IMR-90 (cell line): Measurements from ENCODE around the gene GLRA3. TPM values are rescaled to one million over a fixed set of nuclear protein-coding genes. Genes with fewer than 3 reads are reported as not detected.

Source experiments
- ATAC-seq: fragments of 200-7000 bp; cut with Tn5 transposase; 2 replicates; pipeline ENCODE4 v1.9.1; 2020; ENCODE audit warnings: low read depth, mild to moderate bottlenecking, moderate library complexity
- BruUV-seq: library from RNA; stranded (reverse); fragments of 400-500 nt; replicated peaks from 2 replicates; lab custom pipeline; 2021; lab: Mats Ljungman, UMichigan
- CTCF ChIA-PET: fragments of 300-600 bp; formaldehyde crosslinking; extraction: SDS; loops from one replicate; lab custom pipeline; 2021; ENCODE audit warnings: antibody characterized with exemption; lab: Yijun Ruan, JAX
- POLR2A ChIA-PET: fragments of 300-600 bp; sonication (Branson Sonifier 250); formaldehyde crosslinking; loops from one replicate; lab custom pipeline; 2022; ENCODE audit warnings: antibody characterized with exemption; ENCODE audit not compliant: unreplicated experiment; lab: Charles Lee
- DNase-seq: peaks from one replicate; pipeline ENCODE4 v3.0.0; 2013
- H2AFZ ChIP-seq: replicated peaks from 2 replicates; pipeline ENCODE3; 2013; ENCODE audit warnings: low read length, mild to moderate bottlenecking; ENCODE audit not compliant: poor library complexity
- H2AK5ac ChIP-seq: 2 replicates; pipeline ENCODE4 v1.6.1; 2013; ENCODE audit warnings: low read depth, low read length, inconsistent platforms
- H2AK9ac ChIP-seq: replicated peaks from 2 replicates; pipeline ENCODE3; 2013; ENCODE audit warnings: mild to moderate bottlenecking, low read depth, low read length, moderate library complexity; ENCODE audit not compliant: poor library complexity
- H2BK120ac ChIP-seq: 2 replicates; pipeline ENCODE4 v1.6.1; 2013; ENCODE audit warnings: low read depth, low read length, inconsistent platforms
- H2BK15ac ChIP-seq: 3 replicates; pipeline ENCODE4 v1.6.1; 2013; ENCODE audit warnings: low read depth, low read length, inconsistent platforms
- H2BK20ac ChIP-seq: 2 replicates; pipeline ENCODE4 v1.6.1; 2013; ENCODE audit warnings: low read depth, mild to moderate bottlenecking, inconsistent platforms, low read length, moderate library complexity
- H2BK5ac ChIP-seq: 2 replicates; pipeline ENCODE4 v1.6.1; 2013; ENCODE audit warnings: mild to moderate bottlenecking, low read depth, low read length, inconsistent platforms; ENCODE audit not compliant: poor library complexity, severe bottlenecking
- H3K14ac ChIP-seq: replicated peaks from 2 replicates; pipeline ENCODE4 v1.6.1; 2013; ENCODE audit warnings: low read depth, low read length, inconsistent platforms
- H3K18ac ChIP-seq: 2 replicates; pipeline ENCODE4 v1.6.1; 2013; ENCODE audit warnings: low read depth, low read length, control low read depth
- H3K23ac ChIP-seq: 2 replicates; pipeline ENCODE4 v1.6.1; 2013; ENCODE audit warnings: low read depth, low read length, inconsistent platforms
- H3K27ac ChIP-seq: 2 replicates; pipeline ENCODE4 v1.5.1; 2013; ENCODE audit warnings: mild to moderate bottlenecking, control low read depth, low read length; ENCODE audit not compliant: insufficient read depth
- H3K27me3 ChIP-seq: 2 replicates; pipeline ENCODE4 v1.6.1; 2013; ENCODE audit warnings: low read length; ENCODE audit not compliant: control insufficient read depth, insufficient read depth
- H3K36me3 ChIP-seq: 2 replicates; pipeline ENCODE4 v1.6.1; 2013; ENCODE audit warnings: low read length, mixed read lengths; ENCODE audit not compliant: control insufficient read depth, insufficient read depth
- H3K4ac ChIP-seq: 2 replicates; pipeline ENCODE4 v1.6.1; 2013; ENCODE audit warnings: low read depth, low read length, inconsistent platforms
- H3K4me1 ChIP-seq: 2 replicates; pipeline ENCODE4 v1.6.1; 2013; ENCODE audit warnings: low read length, mixed read lengths; ENCODE audit not compliant: control insufficient read depth, insufficient read depth
- H3K4me2 ChIP-seq: 2 replicates; pipeline ENCODE4 v1.6.1; 2013; ENCODE audit warnings: low read depth, mild to moderate bottlenecking, control low read depth, low read length, moderate library complexity
- H3K4me3 ChIP-seq: 2 replicates; pipeline ENCODE4 v1.5.1; 2013; ENCODE audit warnings: low read depth, mild to moderate bottlenecking, control low read depth, low read length, moderate library complexity; ENCODE audit not compliant: insufficient read depth
- H3K56ac ChIP-seq: 2 replicates; pipeline ENCODE4 v1.6.1; 2013; ENCODE audit warnings: low read length, inconsistent platforms; ENCODE audit not compliant: insufficient read depth; ENCODE audit errors: extremely low read depth
- H3K79me1 ChIP-seq, 2 experiments: 2 replicates each; pipeline ENCODE4 v1.6.1; 2013; ENCODE audit warnings: low read length in 2 of 2, inconsistent platforms in 1 of 2, low read depth in 1 of 2
- H3K9ac ChIP-seq: 2 replicates; pipeline ENCODE4 v1.6.1; 2013; ENCODE audit warnings: low read depth, low read length, control low read depth
- H3K9me1 ChIP-seq: 2 replicates; pipeline ENCODE4 v1.6.1; 2013; ENCODE audit warnings: low read length, inconsistent platforms; ENCODE audit not compliant: insufficient read depth
- H3K9me3 ChIP-seq: 2 replicates; pipeline ENCODE4 v1.6.1; 2013; ENCODE audit warnings: low read length; ENCODE audit not compliant: control insufficient read depth, insufficient read depth
- H4K20me1 ChIP-seq: 2 replicates; pipeline ENCODE4 v1.6.1; 2013; ENCODE audit warnings: low read length, inconsistent platforms; ENCODE audit not compliant: insufficient read depth
- H4K5ac ChIP-seq: 2 replicates; pipeline ENCODE4 v1.6.1; 2013; ENCODE audit warnings: mild to moderate bottlenecking, low read depth, low read length, control low read depth
- H4K8ac ChIP-seq, 2 experiments: 2 replicates each; pipeline ENCODE4 v1.6.1; 2013; ENCODE audit warnings: low read depth in 2 of 2, low read length in 2 of 2, control low read depth in 1 of 2, inconsistent platforms in 1 of 2
- H4K91ac ChIP-seq: 2 replicates; pipeline ENCODE4 v1.6.1; 2013; ENCODE audit warnings: low read depth, low read length, inconsistent platforms; ENCODE audit not compliant: insufficient read depth
- CEBPB ChIP-seq: IDR thresholded peaks from 2 replicates; pipeline ENCODE4 v1.6.1; 2012; ENCODE audit warnings: low read depth, low read length, improper control_type of control experiment
- CTCF ChIP-seq: conservative IDR thresholded peaks from 2 replicates; pipeline ENCODE4 v1.5.1; 2012; ENCODE audit warnings: mild to moderate bottlenecking, low read depth, low read length, improper control_type of control experiment
- ELK1 ChIP-seq: fragments of 150-350 bp; IDR thresholded peaks from 2 replicates; pipeline ENCODE4 v1.6.1; 2016; ENCODE audit warnings: low read depth, mild to moderate bottlenecking, low read length, moderate library complexity, borderline replicate concordance
- MAFK ChIP-seq: IDR thresholded peaks from 2 replicates; pipeline ENCODE4 v1.6.1; 2012; ENCODE audit warnings: low read depth, low read length, improper control_type of control experiment
- MAZ ChIP-seq: IDR thresholded peaks from 2 replicates; pipeline ENCODE4 v1.6.1; 2012; ENCODE audit warnings: low read depth, mild to moderate bottlenecking, low read length, improper control_type of control experiment, moderate library complexity, borderline replicate concordance
- MXI1 ChIP-seq: IDR thresholded peaks from 2 replicates; pipeline ENCODE4 v1.6.1; 2012; ENCODE audit warnings: low read depth, mild to moderate bottlenecking, low read length, moderate library complexity, borderline replicate concordance
- NFE2L2 ChIP-seq: fragments of 150-350 bp; IDR thresholded peaks from 2 replicates; pipeline ENCODE4 v1.6.1; 2016; ENCODE audit warnings: low read depth, mild to moderate bottlenecking, low read length
- RAD21 ChIP-seq: IDR thresholded peaks from 2 replicates; pipeline ENCODE4 v1.6.1; 2012; ENCODE audit warnings: low read length, improper control_type of control experiment
- RCOR1 ChIP-seq: IDR thresholded peaks from 2 replicates; pipeline ENCODE4 v1.6.1; 2012; ENCODE audit warnings: mild to moderate bottlenecking, low read length, improper control_type of control experiment; ENCODE audit not compliant: insufficient replicate concordance
- RFX5 ChIP-seq: IDR thresholded peaks from 2 replicates; pipeline ENCODE4 v1.8.0; 2012; ENCODE audit warnings: low read depth, mild to moderate bottlenecking, low read length, moderate library complexity
- SMC3 ChIP-seq: fragments of 150-350 bp; IDR thresholded peaks from 2 replicates; pipeline ENCODE4 v1.6.1; 2016; ENCODE audit warnings: low read depth, mild to moderate bottlenecking, antibody characterized with exemption, low read length, moderate library complexity
- WGBS, 2 experiments: methylation state at CpG; one replicate each; pipeline versions ENCODE4 v1.1.5 to v1.1.7; 2013; ENCODE audit warnings: missing lambda C conversion rate in 2 of 2; ENCODE audit not compliant: insufficient read length in 1 of 2; ENCODE audit errors: extremely low coverage in 2 of 2; 5-methylcytosine and 5-hydroxymethylcytosine counted together
- dilution Hi-C: fragments of 300-500 bp; cut with HindIII; formaldehyde crosslinking; loops from one replicate; pipeline ENCODE4 v1.14.3; 2018; ENCODE audit warnings: low sequenced_read_pairs; ENCODE audit not compliant: unreplicated experiment
- in situ Hi-C: fragments of 300-500 bp; cut with MboI; formaldehyde crosslinking; loops from 3 replicates; pipeline ENCODE4 v1.14.3; 2019; ENCODE audit warnings: low sequenced_read_pairs, inconsistent platforms, mixed read lengths
- intact Hi-C: fragments of 100-400 bp; cut with micrococcal nuclease; formaldehyde crosslinking; loops from 2 replicates; pipeline ENCODE4 v1.10.0; 2022
- polyA plus RNA-seq, 3 experiments: library from polyadenylated mRNA; depleted of rRNA; stranded (reverse); fragments of >200 nt; gene quantifications; 2 replicates each; pipeline ENCODE4 v1.2.3, GENCODE V29; 2012; ENCODE audit warnings: low replicate concordance in 1 of 3
- total RNA-seq: library from RNA; depleted of rRNA; stranded (reverse); fragments of >200 nt; gene quantifications from 2 replicates; pipeline ENCODE4 v1.2.3, GENCODE V29; 2012

Gene GLRA3
- total and polyA plus RNA-seq, 2 of the 4 experiments (the other 2 are of a cell fraction): not detected

- intact Hi-C loops: no loop called here
- Histone ChIP-seq H4K20me1 (no peaks in the 10 kb centered on the region), H2BK20ac (no peak overlapping the region), H3K4ac (no peak overlapping the region), H2BK5ac (no peak overlapping the region), H2AK5ac (no peak overlapping the region), H3K79me1 (no peaks in the 10 kb centered on the region), H2BK120ac (no peak overlapping the region), H3K27ac (no peak overlapping the region), H3K18ac (no peak overlapping the region), H3K9me1 (no peaks in the 10 kb centered on the region), H3K9ac (no peak overlapping the region), H3K23ac (no peak overlapping the region), H4K8ac (no peak overlapping the region), H2AK9ac (no peak overlapping the region), H4K91ac (no peak overlapping the region), H3K27me3 (no peaks in the 10 kb centered on the region), H2BK15ac (no peak overlapping the region), H4K5ac (no peak overlapping the region), H3K56ac (no peak overlapping the region), H3K4me1 (no peaks in the 10 kb centered on the region), H3K4me3 (no peak overlapping the region), H2AFZ (no peak overlapping the region), H3K9me3 (no peaks in the 10 kb centered on the region; the same call in 1 of the 2 replicates), H3K14ac (no peak overlapping the region), H3K4me2 (no peak overlapping the region), H3K36me3 (no peaks in the 10 kb centered on the region)
- in situ Hi-C loops: no loop called here
- no peak for ATAC-seq
- no peak for TF ChIP-seq RCOR1
- TF ChIP-seq RAD21: no peak
- TF ChIP-seq NFE2L2: no peak
- no peak for TF ChIP-seq ELK1
- TF ChIP-seq RFX5: no peak
- no peak for TF ChIP-seq MAZ
- TF ChIP-seq MAFK: no peak
- TF ChIP-seq SMC3: no peak
- no peak for TF ChIP-seq CEBPB
- no peak for TF ChIP-seq CTCF
- TF ChIP-seq MXI1: no peak
- WGBS, 2 experiments: no CpG with 5 or more reads among the region's 3 CpGs
- CTCF ChIA-PET: interaction anchor here (0.6 kb wide), 1 partner anchor 121 kb away, joined by 4 read pairs; no protein-coding TSS in a partner anchor
- dilution Hi-C loops: no loop called here
- DNase-seq: no peak
- no TSS peak for BruUV-seq
- POLR2A ChIA-PET: no interaction called here
These were observed 236.6 kb downstream of the GLRA3 start for GRCh38 chr4:174592256-174592984.
